Measurements from ENCODE around the gene SRRM4.

Gene SRRM4

DNA sequence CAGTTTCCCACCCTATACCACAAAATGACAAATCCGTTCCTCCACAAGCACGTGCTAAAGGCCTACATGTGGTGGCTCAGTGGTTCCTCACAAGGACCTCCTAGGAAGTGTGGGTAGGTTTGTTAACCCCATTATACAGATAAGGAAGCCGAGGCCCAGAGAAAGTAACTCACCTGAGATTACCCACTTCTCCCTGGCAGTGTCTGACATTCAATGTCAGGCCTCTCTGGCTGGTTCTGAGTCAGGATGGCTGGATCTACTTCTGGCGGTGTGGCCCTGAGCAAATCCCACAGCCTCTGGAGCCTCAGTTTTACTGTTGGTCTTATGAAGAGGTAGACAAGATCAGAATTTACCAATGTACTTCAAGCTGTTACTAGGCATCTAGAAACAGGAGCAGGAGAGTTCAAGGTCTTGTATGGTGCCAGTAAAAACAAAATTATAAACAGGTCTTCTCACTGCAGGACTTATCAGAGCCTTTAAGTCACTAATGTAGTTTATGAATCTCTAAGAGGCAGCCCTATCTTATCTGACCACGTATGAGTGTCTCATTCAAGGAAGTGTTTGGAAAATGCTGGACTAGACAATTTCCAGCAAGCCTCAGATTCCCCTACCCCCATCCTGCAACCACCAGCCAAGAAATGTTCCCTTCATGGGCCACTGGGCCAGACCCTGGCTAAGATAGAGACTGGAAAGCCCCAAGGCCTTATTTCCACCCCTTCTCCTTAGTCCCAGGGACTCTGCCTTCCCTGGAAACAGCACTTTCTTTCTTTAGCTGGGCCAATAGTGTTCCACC, 201.6 kb downstream of the SRRM4 start:
- H3K9me3 ChIP-seq (ENCODE audit: control insufficient read depth, low read length): no peaks in the 10 kb centered on the region
- peak overlapping the region; percentile 22 for H3K4me3 ChIP-seq (ENCODE audit: low read depth, low read length)
- no peaks in the 10 kb centered on the region for H3K36me3 ChIP-seq (ENCODE audit: control insufficient read depth, insufficient read depth, low read length)
- H2AFZ ChIP-seq: no peak overlapping the region
- peaks cover 26% of the 10 kb centered on the region for H3K4me1 ChIP-seq
- no peaks in the 10 kb centered on the region for H3K27me3 ChIP-seq (ENCODE audit: control insufficient read depth, insufficient read depth, low read length)
- TF ChIP-seq, protein P1, sequence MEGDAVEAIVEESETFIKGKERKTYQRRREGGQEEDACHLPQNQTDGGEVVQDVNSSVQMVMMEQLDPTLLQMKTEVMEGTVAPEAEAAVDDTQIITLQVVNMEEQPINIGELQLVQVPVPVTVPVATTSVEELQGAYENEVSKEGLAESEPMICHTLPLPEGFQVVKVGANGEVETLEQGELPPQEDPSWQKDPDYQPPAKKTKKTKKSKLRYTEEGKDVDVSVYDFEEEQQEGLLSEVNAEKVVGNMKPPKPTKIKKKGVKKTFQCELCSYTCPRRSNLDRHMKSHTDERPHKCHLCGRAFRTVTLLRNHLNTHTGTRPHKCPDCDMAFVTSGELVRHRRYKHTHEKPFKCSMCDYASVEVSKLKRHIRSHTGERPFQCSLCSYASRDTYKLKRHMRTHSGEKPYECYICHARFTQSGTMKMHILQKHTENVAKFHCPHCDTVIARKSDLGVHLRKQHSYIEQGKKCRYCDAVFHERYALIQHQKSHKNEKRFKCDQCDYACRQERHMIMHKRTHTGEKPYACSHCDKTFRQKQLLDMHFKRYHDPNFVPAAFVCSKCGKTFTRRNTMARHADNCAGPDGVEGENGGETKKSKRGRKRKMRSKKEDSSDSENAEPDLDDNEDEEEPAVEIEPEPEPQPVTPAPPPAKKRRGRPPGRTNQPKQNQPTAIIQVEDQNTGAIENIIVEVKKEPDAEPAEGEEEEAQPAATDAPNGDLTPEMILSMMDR (IDR thresholded peaks at IDR 0.05): no peak
- H3K4me2 ChIP-seq (ENCODE audit: low read length): peak overlapping the region; percentile 43
- peaks cover 17% of the 10 kb centered on the region for H3K79me2 ChIP-seq
- H3K27ac ChIP-seq: peak overlapping the region; percentile 63
- H3K9ac ChIP-seq: no peak overlapping the region

DNA sequence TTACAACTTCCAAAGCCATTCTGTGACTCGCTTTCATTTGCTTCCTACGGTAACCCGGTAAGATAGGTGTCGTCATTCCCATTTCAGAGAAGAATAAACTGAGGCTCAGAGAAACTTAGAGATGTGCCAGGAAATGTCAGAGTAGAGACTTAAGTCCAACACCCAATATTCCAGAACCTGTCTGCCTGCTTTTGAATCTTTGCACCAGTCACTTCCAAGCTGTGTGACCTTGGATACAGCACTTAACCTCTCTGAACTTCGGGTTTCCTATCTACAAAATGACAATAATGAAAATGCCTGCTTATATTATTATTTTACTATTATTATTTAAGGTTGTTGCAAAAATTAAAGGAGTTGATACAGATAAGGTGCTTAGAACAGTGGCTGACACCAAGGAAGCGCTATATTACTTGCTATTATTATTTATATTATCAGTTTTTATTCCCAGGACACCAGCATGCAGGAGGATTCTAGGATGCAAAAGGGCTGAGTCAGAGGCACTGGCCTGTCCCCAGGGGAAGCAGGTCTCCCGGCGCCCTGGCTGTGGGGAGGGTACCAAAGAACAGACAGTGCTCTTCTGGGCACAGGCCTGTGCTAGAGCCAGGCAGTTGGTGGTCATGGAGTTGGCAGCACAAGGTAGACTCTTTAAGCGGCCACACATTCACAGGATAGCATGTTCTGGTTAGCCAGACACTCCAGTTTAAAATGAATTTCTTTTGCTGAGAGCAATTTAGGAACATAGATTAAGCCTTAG, 202.8 kb downstream of the SRRM4 start:
- H3K36me3 ChIP-seq (ENCODE audit: control insufficient read depth, insufficient read depth, low read length): no peaks in the 10 kb centered on the region
- H3K4me2 ChIP-seq (ENCODE audit: low read length): no peak overlapping the region
- peak overlapping the region; percentile 63 for H3K27ac ChIP-seq
- H3K4me3 ChIP-seq (ENCODE audit: low read depth, low read length): no peak overlapping the region
- peaks cover 23% of the 10 kb centered on the region for H3K4me1 ChIP-seq
- H3K9me3 ChIP-seq (ENCODE audit: control insufficient read depth, low read length): no peaks in the 10 kb centered on the region
- peaks cover 17% of the 10 kb centered on the region for H3K79me2 ChIP-seq
- H2AFZ ChIP-seq: no peak overlapping the region
- TF ChIP-seq, protein P1 (IDR thresholded peaks at IDR 0.05): no peak
- no peaks in the 10 kb centered on the region for H3K27me3 ChIP-seq (ENCODE audit: control insufficient read depth, insufficient read depth, low read length)
- H3K9ac ChIP-seq: no peak overlapping the region

GRCh38 chr12:119195256-119195655, 213.9 kb downstream of the SRRM4 start:
- H3K27ac ChIP-seq: no peak overlapping the region
- no peak overlapping the region for H3K4me2 ChIP-seq (ENCODE audit: low read length)
- no peaks in the 10 kb centered on the region for H3K9me3 ChIP-seq (ENCODE audit: control insufficient read depth, low read length)
- H3K9ac ChIP-seq: no peak overlapping the region
- no peak overlapping the region for H2AFZ ChIP-seq
- H3K79me2 ChIP-seq: no peaks in the 10 kb centered on the region
- no peaks in the 10 kb centered on the region for H3K27me3 ChIP-seq (ENCODE audit: control insufficient read depth, insufficient read depth, low read length)
- no peak overlapping the region for H3K4me3 ChIP-seq (ENCODE audit: low read depth, low read length)
- TF ChIP-seq, protein P1 (IDR thresholded peaks at IDR 0.05): no peak
- H3K4me1 ChIP-seq: no peaks in the 10 kb centered on the region
- no peaks in the 10 kb centered on the region for H3K36me3 ChIP-seq (ENCODE audit: control insufficient read depth, insufficient read depth, low read length)

- no peak overlapping the region for H3K27ac ChIP-seq
- H3K79me2 ChIP-seq: no peaks in the 10 kb centered on the region
- TF ChIP-seq, protein P1 (IDR thresholded peaks at IDR 0.05): no peak
- no peaks in the 10 kb centered on the region for H3K27me3 ChIP-seq (ENCODE audit: control insufficient read depth, insufficient read depth, low read length)
- H3K36me3 ChIP-seq (ENCODE audit: control insufficient read depth, insufficient read depth, low read length): no peaks in the 10 kb centered on the region
- no peaks in the 10 kb centered on the region for H3K9me3 ChIP-seq (ENCODE audit: control insufficient read depth, low read length)
- H2AFZ ChIP-seq: no peak overlapping the region
- no peak overlapping the region for H3K4me2 ChIP-seq (ENCODE audit: low read length)
- H3K4me1 ChIP-seq: no peaks in the 10 kb centered on the region
- H3K9ac ChIP-seq: no peak overlapping the region
- H3K4me3 ChIP-seq (ENCODE audit: low read depth, low read length): no peak overlapping the region
Observed at GRCh38 chr12:119198440-119198839, 217.1 kb downstream of the SRRM4 start.

Data from parathyroid adenoma (tissue), 2 donors.